ENCODE data around the gene SCTR. TPM values are rescaled to one million over a fixed set of nuclear protein-coding genes. Genes with fewer than 3 reads are reported as not detected.

Gene SCTR
- total and polyA plus RNA-seq, 2 of the 13 experiments (the other 11 are each of a cell fraction or from before 2014, with no cell fraction given): not detected

- TF ChIP-seq ZGPAT (CRISPR knock-in tag; IDR thresholded peaks at IDR 0.05) (no peak), MYPOP (CRISPR knock-in tag; IDR thresholded peaks at IDR 0.05) (no peak), EP300 (IDR thresholded peaks at IDR 0.05; ENCODE audit: low read depth in 2 of 2, low read length in 2 of 2) (peak in 1 of 2 experiments; percentile 54; a peak in 2 of 4 replicates), EP300 (CRISPR knock-in tag; IDR thresholded peaks at IDR 0.05; ENCODE audit: borderline replicate concordance) (no peak; the same call in 1 of the 2 replicates), AFF4 (CRISPR knock-in tag; IDR thresholded peaks at IDR 0.05) (0 out of 2 replicates have a peak, but pooled peaks have one; percentile 8), CTCF (CRISPR knock-in tag; IDR thresholded peaks at IDR 0.05) (no peak), ZNF235 (CRISPR knock-in tag; IDR thresholded peaks at IDR 0.05; ENCODE audit: borderline replicate concordance) (no peak), FOXP4 (CRISPR knock-in tag; IDR thresholded peaks at IDR 0.05) (peak; percentile 63; the same call in 1 of the 2 replicates), SATB2 (CRISPR knock-in tag; IDR thresholded peaks at IDR 0.05) (no peak), ZNF589 (CRISPR knock-in tag; conservative IDR thresholded peaks at IDR 0.05) (no peak), THAP7 (CRISPR knock-in tag; IDR thresholded peaks at IDR 0.05) (no peak), RBM22 (optimal IDR thresholded peaks at IDR 0.05; ENCODE audit: low read length) (no peak), KDM5A (IDR thresholded peaks at IDR 0.05; ENCODE audit: borderline replicate concordance, low read length) (no peak), ZNF678 (CRISPR knock-in tag; IDR thresholded peaks at IDR 0.05) (no peak), YEATS4 (CRISPR knock-in tag; IDR thresholded peaks at IDR 0.05; ENCODE audit: borderline replicate concordance) (no peak), ZNF225 (CRISPR knock-in tag; IDR thresholded peaks at IDR 0.05) (no peak), ZFP36L1 (CRISPR knock-in tag; IDR thresholded peaks at IDR 0.05) (no peak), ZSCAN20 (CRISPR knock-in tag; IDR thresholded peaks at IDR 0.05; ENCODE audit: borderline replicate concordance) (no peak)
Observed at GRCh38 chr2:119433636-119434327, 90.5 kb downstream of the SCTR start (continued).
